ENCODE results near the gene POU3F1.
"Not testable (repeated sequence)": the region's sequence is repeated elsewhere in the genome, so short reads cannot be mapped to it uniquely, and the experiment has no call there.

Gene POU3F1

DNA sequence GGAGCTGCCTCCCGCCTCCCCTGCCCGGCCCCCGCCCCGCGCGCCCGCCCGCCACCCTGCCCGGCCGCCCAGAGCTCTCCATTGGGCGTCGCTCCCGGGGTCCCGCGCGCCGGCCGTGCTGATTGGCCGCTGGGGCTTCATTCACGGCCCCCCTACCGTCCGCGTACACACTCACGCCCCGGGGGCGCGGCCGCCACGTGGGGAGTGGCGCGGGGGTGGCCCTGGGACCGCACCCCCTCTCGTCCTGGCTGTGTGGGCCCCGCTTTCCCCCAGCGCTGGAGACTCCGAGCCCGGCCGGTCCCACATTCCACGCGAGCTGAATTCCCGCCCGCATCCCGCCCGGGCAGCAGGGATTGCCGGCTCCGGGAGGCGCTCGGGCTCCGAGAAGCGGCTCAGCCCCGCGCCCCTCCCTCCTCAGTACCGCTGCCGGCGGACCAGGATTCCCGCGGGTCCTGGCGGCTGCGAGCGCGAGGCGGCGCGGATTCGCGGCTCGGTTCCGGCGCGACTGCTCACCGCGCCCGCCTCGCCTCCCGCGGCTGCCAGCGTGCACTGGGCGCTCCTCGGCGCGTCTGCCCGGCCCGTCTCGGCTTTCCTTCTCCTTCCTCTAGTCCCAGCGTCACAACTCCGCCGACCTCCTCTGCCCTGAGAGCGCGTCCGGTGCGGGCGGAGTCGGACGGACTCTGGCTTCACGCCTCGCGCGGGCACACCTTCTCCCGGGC, 450 bp upstream of the POU3F1 start:
- DNase-seq = peak; percentile 86

DNA sequence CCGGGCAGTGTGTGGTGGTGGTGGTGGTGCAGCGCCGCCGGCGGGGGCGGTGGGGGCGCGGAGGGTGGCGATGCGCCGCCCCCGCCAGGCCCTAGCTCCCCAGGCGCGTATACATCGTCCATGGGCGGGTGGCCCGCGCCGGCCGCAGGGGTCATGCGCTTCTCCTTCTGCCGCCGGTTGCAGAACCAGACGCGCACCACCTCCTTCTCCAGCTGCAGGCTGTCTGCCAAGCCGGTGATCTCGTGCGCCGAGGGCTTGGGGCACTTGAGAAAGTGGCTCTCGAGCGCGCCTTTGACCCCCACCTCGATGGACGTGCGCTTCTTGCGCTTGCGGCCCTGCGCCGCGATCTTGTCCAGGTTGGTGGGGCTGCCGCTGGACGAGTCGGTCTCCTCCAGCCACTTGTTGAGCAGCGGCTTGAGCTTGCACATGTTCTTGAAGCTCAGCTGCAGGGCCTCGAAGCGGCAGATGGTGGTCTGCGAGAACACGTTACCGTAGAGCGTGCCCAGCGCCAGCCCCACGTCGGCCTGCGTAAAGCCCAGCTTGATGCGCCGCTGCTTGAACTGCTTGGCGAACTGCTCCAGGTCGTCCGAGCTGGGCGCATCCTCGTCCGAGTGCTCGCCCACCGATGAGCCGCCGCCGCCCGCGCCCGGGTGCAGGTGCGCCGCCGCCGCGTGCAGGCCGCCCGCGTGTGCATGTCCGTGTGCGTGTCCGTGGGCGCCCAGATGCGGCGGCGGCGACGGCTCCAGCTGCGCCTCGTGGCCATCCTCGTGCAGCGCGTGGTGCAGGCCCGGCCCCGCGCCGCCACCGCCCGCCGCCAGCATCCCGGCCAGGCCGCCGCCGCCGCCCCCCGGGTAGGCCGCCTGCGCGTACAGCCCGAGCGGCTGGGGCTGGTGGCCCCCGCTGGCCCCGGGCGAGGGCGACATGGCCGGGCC, 926 bp downstream of the POU3F1 start:
- DNase-seq = no peak

DNA sequence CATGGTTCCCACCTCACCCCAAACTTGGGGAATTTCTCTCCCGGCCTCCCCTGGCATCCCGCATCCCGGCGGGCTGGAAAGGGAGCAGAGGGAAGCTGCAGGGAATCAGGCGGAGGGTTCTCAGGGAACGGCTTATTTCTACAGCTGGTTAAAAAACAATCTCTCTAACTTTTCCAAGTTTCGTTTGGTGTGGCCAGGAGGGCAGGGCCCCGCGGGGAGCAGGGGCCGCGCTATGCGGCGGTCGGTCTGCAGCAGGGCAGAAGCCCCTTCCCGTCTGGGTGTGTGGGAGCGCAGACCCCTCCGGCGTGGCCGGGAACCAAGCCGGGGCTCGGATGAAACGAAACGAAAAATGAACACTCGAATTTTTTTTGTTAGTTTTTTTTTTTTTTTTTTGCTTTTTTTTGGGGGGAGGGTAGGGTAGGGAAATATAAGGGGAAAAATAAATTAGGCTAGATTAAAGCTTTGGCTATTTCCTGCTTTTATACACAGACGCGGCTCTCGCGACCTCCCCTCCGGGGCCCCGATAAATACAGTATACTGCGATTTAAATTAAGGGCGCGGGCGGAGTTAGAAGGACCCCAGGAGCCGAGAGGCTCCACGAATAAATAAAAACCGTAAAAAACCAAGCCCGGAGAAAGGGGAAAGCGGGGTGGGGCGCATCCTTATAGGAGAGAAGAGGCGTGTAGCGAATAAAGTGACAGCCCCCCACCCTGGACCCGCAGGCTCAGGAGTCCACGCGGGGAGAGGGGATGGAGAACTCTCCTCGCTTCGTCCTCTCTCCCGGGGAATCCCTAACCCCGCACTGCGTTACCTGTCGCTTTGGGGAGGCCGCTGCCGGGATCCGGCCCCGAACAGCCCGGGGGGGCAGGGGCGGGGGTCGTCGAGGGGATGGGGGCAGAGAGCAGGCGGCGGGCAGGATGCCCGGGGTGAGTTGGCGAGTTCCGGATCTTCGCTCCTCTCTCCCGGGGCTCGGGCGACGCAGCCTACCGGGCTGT, 2.1 kb downstream of the POU3F1 start:
- no peak for DNase-seq

DNA sequence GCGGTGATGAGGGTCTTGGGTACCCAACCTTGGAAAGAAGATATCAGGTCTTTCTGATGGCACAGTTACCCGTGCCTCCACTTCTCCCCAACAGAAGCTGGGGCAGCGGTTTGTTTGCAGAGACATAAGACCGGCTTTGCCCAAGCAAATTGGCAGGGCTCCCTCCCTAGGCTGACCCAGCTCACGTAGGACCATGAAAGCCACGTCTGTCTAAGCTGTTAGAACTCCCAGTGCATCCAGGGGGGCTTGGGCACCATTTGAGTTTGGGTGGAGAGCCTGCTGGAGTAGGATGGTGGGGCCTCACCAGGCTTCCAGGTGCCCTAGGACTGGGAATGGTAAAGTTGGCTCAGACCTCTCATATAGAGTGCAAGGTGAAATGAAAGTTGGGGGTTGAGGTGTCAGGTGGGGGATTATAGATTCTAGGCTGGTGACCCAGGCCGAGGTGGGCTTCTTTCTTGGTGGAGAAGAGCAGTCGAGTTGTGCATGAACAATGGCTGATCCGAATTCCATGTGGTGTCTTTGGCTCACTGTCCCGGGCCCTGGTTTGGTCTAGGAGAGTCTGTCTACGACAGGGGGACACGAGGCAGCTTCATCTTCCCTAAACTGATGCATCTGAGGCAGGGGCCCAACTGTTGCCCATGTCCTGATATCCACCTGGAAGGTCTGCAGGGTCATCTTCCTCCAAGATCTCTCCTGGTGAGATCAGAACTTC, 3.4 kb downstream of the POU3F1 start:
- no peak for DNase-seq

GRCh38 chr1:38041936-38042834, 4.4 kb downstream of the POU3F1 start:
- DNase-seq = no peak

GRCh38 chr1:38039331-38040088, 7.1 kb downstream of the POU3F1 start:
- no peak for DNase-seq

DNA sequence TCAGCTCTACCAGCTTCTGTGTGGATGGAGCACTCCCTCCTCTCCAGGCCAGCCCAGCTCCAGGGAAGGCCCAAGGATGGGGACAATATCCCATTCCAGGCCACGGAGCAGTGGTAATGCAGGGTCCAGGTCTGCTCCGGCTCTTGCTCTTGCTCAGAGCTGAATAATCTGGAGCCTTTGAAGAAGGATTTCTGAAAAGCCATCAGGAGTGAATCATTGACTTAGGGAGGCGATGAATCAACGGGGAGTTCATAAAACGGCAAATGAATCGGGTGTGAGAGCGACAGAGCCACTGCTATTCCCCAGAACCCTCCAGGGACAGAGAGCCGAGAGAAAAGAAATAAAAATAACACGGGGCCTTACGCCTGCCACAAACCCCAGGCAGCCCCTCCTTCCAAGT, 7.7 kb downstream of the POU3F1 start:
- DNase-seq = no peak

- DNase-seq = no peak
Observed at GRCh38 chr1:38037221-38037939, 9.2 kb downstream of the POU3F1 start.

GRCh38 chr1:38034871-38035270, 11.7 kb downstream of the POU3F1 start:
- DNase-seq = no peak

- not testable (repeated sequence) for DNase-seq
Observed at GRCh38 chr1:38032992-38033391, 13.6 kb downstream of the POU3F1 start.

DNA sequence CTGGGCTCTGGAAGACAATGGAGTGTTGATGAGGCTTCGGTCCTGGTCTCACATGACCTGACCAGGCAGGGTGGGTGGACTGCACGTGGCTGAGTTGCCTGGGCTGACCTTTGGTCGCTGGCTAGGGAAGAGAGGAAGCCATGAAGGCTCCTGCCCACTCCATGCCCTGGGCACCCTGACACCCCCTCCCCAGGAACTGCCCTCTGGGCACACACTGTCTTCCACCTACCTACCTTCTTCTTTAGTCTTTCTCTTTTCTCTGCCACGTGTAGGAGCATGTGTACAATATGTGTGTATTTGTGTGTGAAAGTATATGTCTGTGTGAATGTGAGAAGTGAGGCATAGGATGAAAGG, 15.1 kb downstream of the POU3F1 start:
- no peak for DNase-seq

GRCh38 chr1:38030596-38031512, 15.7 kb downstream of the POU3F1 start:
- DNase-seq = no peak

GRCh38 chr1:38029685-38030511, 16.7 kb downstream of the POU3F1 start:
- peak; percentile 58 for DNase-seq

DNA sequence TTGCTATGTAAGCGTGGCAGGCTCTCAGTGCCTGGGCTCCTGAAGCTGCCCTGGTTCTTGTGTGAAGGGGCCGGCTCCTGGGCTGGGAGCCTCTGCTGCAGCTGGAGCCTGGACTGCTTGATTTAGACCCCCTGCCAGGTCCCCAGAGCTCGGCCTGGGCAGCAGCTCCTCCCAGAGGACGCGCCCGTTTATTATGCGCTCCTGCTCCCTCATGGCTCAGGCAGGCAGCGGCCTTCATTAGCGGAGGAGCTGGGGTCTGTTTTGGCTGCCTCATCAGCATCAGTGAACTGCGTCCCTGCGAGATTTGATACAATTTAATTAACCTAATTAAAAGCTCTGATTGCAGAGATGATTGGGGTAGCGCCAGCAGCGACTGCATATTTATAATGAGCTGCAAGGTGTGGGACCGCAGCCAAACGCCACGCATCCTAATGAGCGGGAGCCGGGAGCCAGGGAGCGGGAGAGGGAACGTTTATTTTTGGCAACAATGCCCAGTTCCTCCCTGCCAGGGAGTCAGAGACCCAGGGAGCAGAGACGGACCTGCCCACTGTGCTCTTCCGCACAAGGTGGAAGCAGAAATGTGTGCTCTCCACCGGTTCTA, 17.4 kb downstream of the POU3F1 start:
- no peak for DNase-seq

GRCh38 chr1:38028671-38029070, 17.9 kb downstream of the POU3F1 start:
- DNase-seq = no peak

DNA sequence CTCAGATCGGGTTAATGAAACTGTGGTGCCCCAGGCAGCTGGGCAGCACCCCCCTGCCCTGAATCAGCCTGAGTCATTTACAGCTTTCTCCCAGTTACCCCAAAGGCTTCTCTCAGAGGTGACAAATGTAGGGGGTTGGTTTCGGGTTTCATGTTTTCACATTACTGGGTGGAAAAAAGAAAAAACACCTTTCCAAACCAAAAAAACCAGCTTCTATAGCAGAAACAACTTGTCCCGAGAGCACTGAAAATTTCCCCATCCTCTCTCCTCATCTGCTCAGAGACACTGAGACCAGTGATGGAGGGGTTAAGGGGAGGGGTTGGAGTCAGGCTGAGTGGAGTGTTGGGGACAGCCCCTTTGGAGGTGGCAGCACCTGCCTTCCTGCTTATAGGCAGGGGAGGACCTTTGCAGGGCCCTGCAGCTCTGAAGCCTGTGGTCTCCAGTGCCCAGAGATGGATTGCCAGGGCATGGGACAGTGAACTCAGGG, 18.4 kb downstream of the POU3F1 start:
- DNase-seq = no peak

All from CD4-positive, alpha-beta T cell treated with Interleukin-12 subunit alpha and Interleukin-12 subunit beta, for 1 hour (primary cell).